SU-DHL-6 (cell line): ENCODE data around the gene TBC1D10B.
A peak's percentile ranks its signal among the peaks of the same experiment; 100 is the strongest.

Experiments
- H2AFZ ChIP-seq: fragments of 200-600 bp; sonication (generic); 2 replicates; pipeline ENCODE4 v1.6.1; 2014; ENCODE audit warnings: low read depth, mild to moderate bottlenecking, moderate library complexity, mixed read lengths, antibody characterized with exemption, low read length; ENCODE audit not compliant: severe bottlenecking
- H3F3A ChIP-seq: fragments of 200-600 bp; shearing (Covaris generic); 2 replicates; pipeline ENCODE4 v1.6.0; 2016; ENCODE audit warnings: antibody characterized with exemption, mild to moderate bottlenecking; ENCODE audit not compliant: insufficient read depth
- H3K27ac ChIP-seq: fragments of 200-600 bp; sonication (generic); 2 replicates; pipeline ENCODE4 v1.5.1; 2016; ENCODE audit warnings: low read depth, mild to moderate bottlenecking, low read length, moderate library complexity, mixed read lengths
- H3K27me3 ChIP-seq: fragments of 200-600 bp; sonication (generic), shearing (Covaris generic); 2 replicates; pipeline ENCODE4 v1.6.0; 2014; ENCODE audit warnings: mild to moderate bottlenecking, low read length
- H3K36me3 ChIP-seq: fragments of 200-600 bp; sonication (generic); 2 replicates; pipeline ENCODE4 v1.6.1; 2014; ENCODE audit warnings: mild to moderate bottlenecking, low read length, mixed read lengths
- H3K4me2 ChIP-seq: fragments of 300-600, 200-600 bp; shearing (Covaris generic), sonication (generic); 2 replicates; pipeline ENCODE4 v1.6.0; 2014; ENCODE audit warnings: low read length, low read depth, mild to moderate bottlenecking; ENCODE audit not compliant: poor library complexity, severe bottlenecking
- H3K4me3 ChIP-seq: fragments of 200-600 bp; sonication (generic); 2 replicates; pipeline ENCODE4 v1.5.1; 2014; ENCODE audit warnings: antibody characterized with exemption, low read length, mild to moderate bottlenecking, mixed read lengths; ENCODE audit not compliant: insufficient read depth, poor library complexity, severe bottlenecking
- H3K79me2 ChIP-seq: fragments of 200-600 bp; sonication (generic); 2 replicates; pipeline ENCODE4 v1.6.1; 2014; ENCODE audit warnings: mild to moderate bottlenecking, low read length, moderate library complexity; ENCODE audit not compliant: insufficient read depth
- H3K9ac ChIP-seq: fragments of 200-600 bp; sonication (generic); 2 replicates; pipeline ENCODE4 v1.7.0; 2014; ENCODE audit warnings: mild to moderate bottlenecking, low read length
- H3K9me2 ChIP-seq: fragments of 200-600 bp; sonication (generic); replicated peaks from 2 replicates; pipeline ENCODE4 v1.6.1; 2014; ENCODE audit warnings: low read length; ENCODE audit not compliant: insufficient read depth
- H3K9me3 ChIP-seq: fragments of 200-600 bp; sonication (generic); 2 replicates; pipeline ENCODE4 v1.6.1; 2014; ENCODE audit warnings: low read length, mixed read lengths; ENCODE audit not compliant: insufficient read depth
- H4K20me1 ChIP-seq: fragments of 200-600 bp; sonication (generic); 2 replicates; pipeline ENCODE4 v1.6.1; 2014; ENCODE audit warnings: low read depth, mild to moderate bottlenecking, antibody characterized with exemption, low read length, moderate library complexity, mixed read lengths
- EZH2phosphoT487 ChIP-seq: fragments of 200-600 bp; sonication (generic), shearing (Covaris generic); conservative IDR thresholded peaks from 2 replicates; pipeline ENCODE4 v1.6.1; 2018; ENCODE audit warnings: mild to moderate bottlenecking, antibody characterized with exemption, low read length, moderate library complexity, mixed read lengths
- TF ChIP-seq, protein P1 (sequence below): fragments of 200-600 bp; sonication (generic); IDR thresholded peaks from one replicate; pipeline ENCODE4 v1.5.1; 2017; ENCODE audit warnings: antibody characterized with exemption, mild to moderate bottlenecking, low read length, moderate library complexity; ENCODE audit not compliant: insufficient read depth, poor library complexity, severe bottlenecking

Gene TBC1D10B

DNA sequence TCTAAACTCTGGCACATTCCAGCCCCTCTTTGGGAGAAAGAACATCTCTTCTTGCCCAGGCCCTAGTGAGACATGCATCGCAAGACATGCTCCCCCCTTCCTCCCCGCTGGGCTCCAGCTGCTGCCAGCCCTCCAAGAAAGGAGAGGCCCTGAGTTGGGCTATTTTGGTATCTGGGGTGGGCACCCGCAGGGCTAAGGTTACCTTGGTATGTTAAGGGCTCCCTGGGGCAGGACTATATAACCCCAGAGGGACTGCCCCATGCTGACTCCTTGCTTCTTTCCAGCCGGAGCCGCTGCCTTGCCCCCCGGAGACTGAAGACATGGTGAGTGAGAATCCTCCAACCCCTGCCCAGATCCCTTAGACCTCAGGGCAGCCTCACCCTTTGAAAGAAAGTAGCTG lies 4.2 kb upstream of the TBC1D10B start, which contains the start of gene MYL11:
MYL11 (plus strand) TSS at position 265 of the 400 bp plus-strand sequence; CDS start at position 321, 56 bp downstream.
- H3K9ac ChIP-seq: no peak within 1 kb of the TSS
- no peaks in the 10 kb centered on the region for H3K36me3 ChIP-seq
- H3K9me3 ChIP-seq: no peaks in the 10 kb centered on the region
- H3K79me2 ChIP-seq: peaks cover 4% of the 10 kb centered on the region
- H2AFZ ChIP-seq: no peak within 1 kb of the TSS
- TF ChIP-seq, protein P1, sequence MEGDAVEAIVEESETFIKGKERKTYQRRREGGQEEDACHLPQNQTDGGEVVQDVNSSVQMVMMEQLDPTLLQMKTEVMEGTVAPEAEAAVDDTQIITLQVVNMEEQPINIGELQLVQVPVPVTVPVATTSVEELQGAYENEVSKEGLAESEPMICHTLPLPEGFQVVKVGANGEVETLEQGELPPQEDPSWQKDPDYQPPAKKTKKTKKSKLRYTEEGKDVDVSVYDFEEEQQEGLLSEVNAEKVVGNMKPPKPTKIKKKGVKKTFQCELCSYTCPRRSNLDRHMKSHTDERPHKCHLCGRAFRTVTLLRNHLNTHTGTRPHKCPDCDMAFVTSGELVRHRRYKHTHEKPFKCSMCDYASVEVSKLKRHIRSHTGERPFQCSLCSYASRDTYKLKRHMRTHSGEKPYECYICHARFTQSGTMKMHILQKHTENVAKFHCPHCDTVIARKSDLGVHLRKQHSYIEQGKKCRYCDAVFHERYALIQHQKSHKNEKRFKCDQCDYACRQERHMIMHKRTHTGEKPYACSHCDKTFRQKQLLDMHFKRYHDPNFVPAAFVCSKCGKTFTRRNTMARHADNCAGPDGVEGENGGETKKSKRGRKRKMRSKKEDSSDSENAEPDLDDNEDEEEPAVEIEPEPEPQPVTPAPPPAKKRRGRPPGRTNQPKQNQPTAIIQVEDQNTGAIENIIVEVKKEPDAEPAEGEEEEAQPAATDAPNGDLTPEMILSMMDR: no peak
- no peak for TF ChIP-seq EZH2phosphoT487
- no peak within 1 kb of the TSS for H3K4me3 ChIP-seq
- no peak within 1 kb of the TSS for H3K4me2 ChIP-seq
- H4K20me1 ChIP-seq: no peaks in the 10 kb centered on the region
- H3F3A ChIP-seq: peaks cover 24% of the 10 kb centered on the region
- H3K9me2 ChIP-seq: no peaks in the 10 kb centered on the region
- no peak within 1 kb of the TSS for H3K27ac ChIP-seq
- H3K27me3 ChIP-seq: no peaks in the 10 kb centered on the region

DNA sequence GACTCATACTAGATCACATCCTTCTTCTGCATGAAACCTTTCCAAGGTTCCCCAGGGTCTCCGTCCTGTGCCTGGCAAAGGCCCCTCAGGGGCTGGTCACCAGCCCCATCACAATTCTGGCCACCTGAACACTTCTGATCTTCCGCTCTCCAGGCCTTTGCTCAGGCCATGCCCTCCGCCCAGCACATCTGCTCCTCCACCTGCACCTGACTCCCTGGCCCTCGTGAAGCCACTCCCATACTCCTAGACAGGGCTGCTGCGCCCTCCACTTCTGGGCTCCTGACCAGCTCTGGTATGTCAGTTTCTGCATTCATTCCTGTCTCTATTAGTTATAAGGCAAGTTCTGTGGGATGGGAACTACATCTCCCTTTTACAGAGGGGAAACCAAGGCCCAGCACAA lies 2.4 kb upstream of the TBC1D10B start:
- Histone ChIP-seq H3K36me3 (no peaks in the 10 kb centered on the region), H3K9me3 (no peaks in the 10 kb centered on the region), H3K9ac (peak overlapping the region; percentile 57; the same call in 1 of the 2 replicates), H4K20me1 (no peaks in the 10 kb centered on the region; the same call in 1 of the 2 replicates), H3K4me2 (peak overlapping the region; percentile 78), H3F3A (peaks cover 21% of the 10 kb centered on the region), H3K4me3 (no peak overlapping the region), H3K27me3 (no peaks in the 10 kb centered on the region), H3K9me2 (no peaks in the 10 kb centered on the region), H3K79me2 (peaks cover 22% of the 10 kb centered on the region), H2AFZ (no peak overlapping the region), H3K27ac (peak overlapping the region; percentile 76)
- no peak for TF ChIP-seq EZH2phosphoT487
- TF ChIP-seq, protein P1: no peak

DNA sequence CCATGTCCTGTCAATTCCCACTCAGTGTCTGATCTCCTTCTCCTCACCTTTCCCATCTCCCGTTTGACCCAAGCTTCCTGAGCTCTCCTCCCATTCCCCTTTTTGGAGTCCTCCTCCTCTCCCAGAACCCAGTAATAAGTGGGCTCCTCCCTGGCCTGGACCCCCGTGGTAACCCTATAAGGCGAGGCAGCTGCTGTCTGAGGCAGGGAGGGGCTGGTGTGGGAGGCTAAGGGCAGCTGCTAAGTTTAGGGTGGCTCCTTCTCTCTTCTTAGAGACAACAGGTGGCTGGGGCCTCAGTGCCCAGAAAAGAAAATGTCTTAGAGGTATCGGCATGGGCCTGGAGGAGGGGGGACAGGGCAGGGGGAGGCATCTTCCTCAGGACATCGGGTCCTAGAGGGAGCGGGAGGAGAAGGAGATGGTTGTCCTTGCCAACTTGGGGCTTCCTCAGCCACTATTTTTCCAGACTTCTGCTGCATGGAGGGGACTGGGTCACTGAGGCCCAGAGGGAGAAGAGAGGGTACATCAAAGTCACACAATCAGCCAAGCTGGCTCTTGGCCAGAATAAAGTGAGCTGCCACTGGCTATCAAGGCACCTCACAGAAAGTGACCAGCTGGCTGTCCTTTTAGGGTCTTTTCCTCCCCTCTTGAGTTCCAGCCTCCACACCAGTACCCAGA lies 1.9 kb upstream of the TBC1D10B start:
- peaks cover 16% of the 10 kb centered on the region for H3F3A ChIP-seq
- no peak for TF ChIP-seq EZH2phosphoT487
- no peaks in the 10 kb centered on the region for H3K9me2 ChIP-seq
- peaks cover 28% of the 10 kb centered on the region for H3K79me2 ChIP-seq
- H3K27ac ChIP-seq: peak overlapping the region; percentile 76
- H3K9ac ChIP-seq: peak overlapping the region; percentile 57
- peak overlapping the region; percentile 78 for H3K4me2 ChIP-seq
- H2AFZ ChIP-seq: peak overlapping the region; percentile 20
- no peaks in the 10 kb centered on the region for H3K27me3 ChIP-seq
- no peaks in the 10 kb centered on the region for H3K36me3 ChIP-seq
- no peak overlapping the region for H3K4me3 ChIP-seq
- no peaks in the 10 kb centered on the region for H3K9me3 ChIP-seq
- no peaks in the 10 kb centered on the region; the same call in 1 of the 2 replicates for H4K20me1 ChIP-seq

DNA sequence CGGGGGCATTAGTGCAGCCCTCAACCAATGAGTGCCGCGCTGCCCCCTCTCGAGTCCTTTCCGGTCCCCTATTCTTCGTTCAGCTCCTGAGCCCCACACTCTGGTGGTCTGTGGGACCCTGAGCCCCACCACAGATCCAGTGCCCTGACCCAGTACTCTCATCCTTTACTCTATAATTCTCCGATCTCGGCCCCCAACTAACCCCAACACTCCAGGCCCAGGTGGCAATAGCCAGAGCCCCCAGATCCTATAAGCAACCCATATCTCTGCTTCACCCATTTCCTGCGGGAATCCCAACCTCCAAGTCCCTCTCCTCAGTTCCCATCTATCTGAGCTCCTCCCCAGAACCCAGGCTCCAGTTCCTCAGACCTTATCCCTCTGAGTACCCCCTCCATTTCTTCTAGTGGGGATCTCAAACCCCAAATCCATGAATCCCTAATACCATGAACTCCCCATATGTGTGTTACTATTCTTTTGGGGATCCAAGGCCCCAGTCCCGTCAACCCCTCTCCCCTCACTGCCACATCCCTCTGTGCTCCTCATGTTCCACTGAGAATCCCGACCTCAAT lies 1.0 kb upstream of the TBC1D10B start:
- Histone ChIP-seq H3K9me2 (no peaks in the 10 kb centered on the region), H2AFZ (no peak overlapping the region), H3K9ac (peak overlapping the region; percentile 57)

More for the DNA sequence above, 1.0 kb upstream of the TBC1D10B start:
- Histone ChIP-seq H3K27me3 (no peaks in the 10 kb centered on the region), H3K9me3 (no peaks in the 10 kb centered on the region), H3K36me3 (no peaks in the 10 kb centered on the region), H3K27ac (peak overlapping the region; percentile 76), H3K4me3 (peak overlapping the region; percentile 40), H3K79me2 (peaks cover 36% of the 10 kb centered on the region), H3F3A (peaks cover 14% of the 10 kb centered on the region), H3K4me2 (peak overlapping the region; percentile 78), H4K20me1 (no peaks in the 10 kb centered on the region; the same call in 1 of the 2 replicates)
- TF ChIP-seq, protein P1: no peak
